GM19468 (cell line): ENCODE measurements around the gene PRRX2.
"Not testable (repeated sequence)": the region's sequence is repeated elsewhere in the genome, so short reads cannot be mapped to it uniquely, and the experiment has no call there.

ENCODE experiments used
- ATAC-seq: cut with Tn5 transposase; IDR thresholded peaks from one replicate; pipeline ENCODE4 v1.9.1; 2021; ENCODE audit warnings: mild to moderate bottlenecking, moderate library complexity, moderate number of reproducible peaks; ENCODE audit not compliant: unreplicated experiment; ENCODE audit errors: extremely low read depth

Gene PRRX2

GRCh38 chr9:129649726-129650679 lies 15.4 kb upstream of the PRRX2 start:
- no peak for ATAC-seq

- no peak for ATAC-seq
Observed at GRCh38 chr9:129650680-129651235, 14.7 kb upstream of the PRRX2 start.

DNA sequence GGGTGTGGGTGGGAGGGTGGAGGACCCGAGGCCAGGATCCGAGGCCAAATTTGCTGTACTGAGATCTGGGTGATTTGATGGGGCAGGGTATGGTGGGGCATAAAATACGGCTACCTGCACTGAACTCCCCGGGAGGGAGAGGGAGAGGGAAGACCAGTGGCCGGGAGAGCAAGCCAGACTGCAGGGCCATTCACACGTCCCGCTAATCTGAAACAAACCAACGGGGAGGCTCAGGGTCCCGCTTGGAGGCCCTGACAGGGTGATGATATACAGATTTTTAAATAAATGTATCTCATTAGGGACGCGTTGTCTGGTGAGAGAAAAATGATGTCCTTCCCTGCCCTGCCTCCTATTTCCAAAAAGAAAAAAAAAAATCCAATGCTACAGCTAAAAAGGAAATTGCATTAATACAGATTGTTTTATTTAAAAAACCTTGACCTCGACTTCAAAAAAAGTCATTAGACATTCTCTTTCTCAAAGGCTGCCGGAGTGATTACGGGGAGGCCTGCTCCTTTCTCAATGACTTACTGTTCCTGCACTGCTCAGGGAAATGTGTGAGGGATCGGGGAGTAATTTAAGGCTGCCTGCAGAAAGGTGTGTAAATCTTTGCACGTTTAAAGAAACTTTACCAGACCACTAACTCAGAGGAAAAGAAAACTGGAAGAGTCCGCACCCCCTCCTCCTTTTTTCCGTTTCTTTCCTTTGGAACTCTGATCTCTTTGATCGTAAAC lies 11.5 kb upstream of the PRRX2 start:
- ATAC-seq, result no peak

- ATAC-seq, result no peak
Observed at GRCh38 chr9:129654554-129655040, 10.8 kb upstream of the PRRX2 start.

GRCh38 chr9:129655154-129655553 lies 10.3 kb upstream of the PRRX2 start:
- no peak for ATAC-seq

DNA sequence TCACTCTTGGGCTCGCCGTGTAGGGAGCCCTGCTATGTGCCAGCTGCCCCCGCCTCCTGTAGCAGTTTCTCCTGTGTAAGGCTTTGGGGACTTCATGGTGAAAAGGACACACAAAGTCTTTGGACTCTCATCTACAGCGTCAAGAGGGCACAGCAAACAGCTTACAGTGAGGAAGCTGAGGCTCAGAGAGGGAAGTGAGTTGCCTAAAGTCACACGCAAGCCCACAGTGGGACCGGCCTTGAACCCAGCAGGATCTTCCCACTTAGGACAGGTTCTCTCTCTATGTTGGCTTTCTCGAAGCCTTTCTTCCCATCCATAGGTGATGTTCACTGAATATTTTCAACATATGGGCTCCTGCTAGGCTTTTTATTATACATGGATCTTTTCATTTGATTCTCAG lies 9.8 kb upstream of the PRRX2 start:
- ATAC-seq, result no peak

- ATAC-seq, result no peak
Observed at GRCh38 chr9:129656795-129657390, 8.6 kb upstream of the PRRX2 start.

DNA sequence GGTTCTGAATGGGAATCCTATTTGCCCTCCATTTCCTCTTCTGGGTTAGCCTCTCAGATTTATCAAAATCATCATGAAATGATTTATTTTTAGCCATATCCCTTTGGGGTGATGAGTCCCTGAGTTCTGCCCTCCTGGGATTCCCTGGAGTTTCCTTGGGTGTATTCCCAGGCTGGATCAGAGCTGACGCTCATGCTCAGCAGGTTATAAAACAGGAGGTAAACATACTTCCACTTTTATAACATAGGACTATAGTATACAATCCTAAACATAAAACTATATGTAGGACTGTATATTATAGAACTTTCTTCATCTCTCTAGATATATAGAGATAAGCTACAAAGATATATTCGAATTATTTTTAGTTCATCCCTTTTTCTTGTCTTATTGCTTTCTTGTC lies 4.4 kb upstream of the PRRX2 start:
- no peak for ATAC-seq

DNA sequence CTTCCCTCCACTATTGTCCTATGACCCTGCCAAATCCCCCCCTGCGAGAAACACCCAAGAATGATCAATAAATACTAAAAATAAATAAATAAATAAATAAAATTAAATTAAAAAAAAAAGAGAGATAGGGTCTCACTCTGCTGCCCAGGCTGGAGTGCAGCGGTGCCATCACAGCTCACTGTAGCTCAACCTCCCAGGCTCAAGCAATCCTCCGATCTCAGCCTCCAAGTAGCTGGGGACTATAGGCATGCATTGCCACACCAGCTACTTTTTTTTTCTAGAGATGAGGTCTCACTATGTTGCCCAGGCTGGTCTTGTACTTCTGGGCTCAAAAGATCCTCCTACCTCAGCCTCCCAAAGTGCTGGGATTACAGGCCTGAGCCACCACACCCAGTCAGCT lies 3.2 kb upstream of the PRRX2 start:
- not testable (repeated sequence) for ATAC-seq

- ATAC-seq, result no peak
Observed at GRCh38 chr9:129664746-129665388, 580 bp upstream of the PRRX2 start.

DNA sequence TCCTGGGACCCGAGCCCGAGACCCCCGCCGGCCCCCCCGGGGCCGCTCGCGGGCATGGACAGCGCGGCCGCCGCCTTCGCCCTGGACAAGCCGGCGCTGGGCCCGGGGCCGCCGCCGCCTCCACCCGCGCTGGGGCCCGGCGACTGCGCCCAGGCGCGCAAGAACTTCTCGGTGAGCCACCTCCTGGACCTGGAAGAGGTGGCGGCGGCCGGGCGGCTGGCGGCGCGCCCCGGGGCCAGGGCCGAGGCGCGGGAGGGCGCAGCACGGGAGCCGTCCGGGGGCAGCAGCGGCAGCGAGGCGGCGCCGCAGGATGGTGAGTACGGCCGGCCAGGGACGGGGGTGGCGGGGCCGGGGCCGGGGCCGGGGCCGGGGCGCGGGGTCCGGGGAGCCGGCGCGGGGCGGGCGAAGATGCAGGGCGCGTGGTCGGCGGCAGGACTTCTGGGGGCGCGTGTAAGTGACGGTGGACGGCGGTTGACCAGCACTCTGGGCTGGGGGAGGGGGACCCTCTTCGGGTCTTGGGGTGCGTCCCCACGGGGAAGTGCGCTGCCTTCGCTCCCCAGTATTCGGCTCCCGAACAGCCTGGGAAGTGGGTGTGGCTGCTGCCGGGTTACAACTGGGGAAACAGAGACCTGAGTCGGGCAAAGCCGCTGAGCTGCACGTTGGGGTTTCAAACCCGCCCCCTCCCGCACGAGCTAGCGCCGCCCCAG lies 520 bp downstream of the PRRX2 start:
- no peak for ATAC-seq

- no peak for ATAC-seq
Observed at GRCh38 chr9:129666575-129666974, 1.1 kb downstream of the PRRX2 start.

DNA sequence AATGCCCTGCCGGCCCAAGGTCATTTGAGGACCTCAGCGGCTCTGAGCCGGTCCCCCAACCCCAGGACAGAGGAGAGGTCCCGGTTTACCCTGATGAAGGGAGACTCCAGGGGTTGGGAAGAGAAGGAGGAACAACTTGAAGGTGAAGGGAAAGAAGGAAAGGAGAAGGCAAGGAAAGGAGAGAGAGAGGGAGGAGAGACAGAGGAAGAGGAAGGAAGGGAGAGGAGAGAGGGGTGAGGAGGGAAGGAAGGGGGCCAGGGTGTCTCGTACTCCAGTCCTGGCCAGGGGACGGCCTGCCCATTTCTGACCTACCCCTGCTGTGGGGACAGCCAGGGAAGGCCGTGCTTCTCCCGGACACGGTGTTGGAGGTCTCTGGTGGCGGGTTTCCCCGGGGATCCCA lies 1.9 kb downstream of the PRRX2 start:
- no peak for ATAC-seq

DNA sequence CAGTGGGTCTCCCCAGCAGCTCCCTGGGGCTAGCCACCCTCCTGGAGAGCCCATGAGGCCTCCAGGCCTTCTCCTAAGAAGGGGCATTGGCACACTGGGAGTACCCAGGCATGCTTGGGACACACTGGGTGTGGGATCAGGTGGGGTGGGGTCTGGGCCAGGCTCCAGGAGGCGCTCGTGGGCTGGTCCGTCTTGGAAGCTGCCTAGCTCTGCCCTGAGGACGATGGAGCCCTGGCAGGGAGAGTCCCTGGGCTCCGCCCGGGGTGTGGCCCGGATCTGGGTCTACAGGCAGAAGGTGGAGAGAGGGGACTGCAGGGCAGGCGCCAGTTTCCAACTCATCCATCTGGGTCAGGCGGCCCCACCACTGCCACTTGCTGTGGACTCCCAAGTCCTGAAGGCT lies 2.4 kb downstream of the PRRX2 start:
- ATAC-seq, result no peak

DNA sequence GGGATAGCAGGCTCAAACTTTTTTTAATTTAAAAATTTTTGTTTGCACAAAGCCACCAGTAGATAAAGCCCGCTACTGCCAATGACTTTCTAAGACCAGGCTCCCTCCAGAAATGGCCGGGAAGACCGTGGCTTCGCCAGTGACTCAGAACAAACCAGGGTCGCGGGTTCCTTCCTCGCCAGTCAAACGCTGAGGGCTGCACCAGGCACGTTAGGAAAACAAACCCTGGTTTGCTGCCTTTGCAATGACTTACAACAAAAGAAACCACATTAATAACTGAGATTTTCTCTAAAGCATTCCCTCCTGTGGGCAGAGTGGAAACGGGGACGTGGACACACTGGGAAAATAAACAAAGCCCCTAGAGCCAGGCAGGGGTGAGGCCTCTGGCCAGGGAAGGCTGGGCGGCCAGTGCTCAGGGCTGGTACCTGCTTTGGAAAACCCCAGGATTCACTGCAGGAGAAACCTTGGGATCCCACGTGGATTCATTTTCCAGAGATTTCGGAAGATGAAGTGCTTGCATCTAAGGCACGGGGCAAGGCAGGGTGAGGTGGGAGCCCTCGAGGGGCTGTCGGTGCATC lies 3.8 kb downstream of the PRRX2 start:
- no peak for ATAC-seq

GRCh38 chr9:129669946-129670345 lies 4.5 kb downstream of the PRRX2 start:
- ATAC-seq, result no peak

GRCh38 chr9:129671065-129671464 lies 5.6 kb downstream of the PRRX2 start:
- ATAC-seq, result no peak

DNA sequence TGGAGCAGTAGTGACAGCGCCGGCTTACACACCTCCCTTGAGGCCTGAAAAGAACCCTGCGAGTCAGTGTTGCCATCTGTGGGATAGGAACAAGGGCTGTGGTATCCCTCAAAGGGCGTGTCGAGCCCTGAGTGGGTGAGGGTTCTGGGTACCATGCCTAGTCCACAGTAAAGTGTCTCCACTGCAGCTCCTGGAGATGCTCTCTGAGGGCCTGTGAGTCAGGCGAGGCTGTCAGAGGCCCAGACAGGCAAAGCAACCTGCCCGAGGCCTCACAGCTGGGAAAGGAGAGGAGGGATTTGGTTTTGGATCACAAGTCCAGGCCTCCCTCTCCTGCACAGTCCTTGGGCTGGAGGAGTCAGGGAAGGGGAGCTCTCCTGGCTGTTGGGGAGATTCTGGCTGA lies 6.1 kb downstream of the PRRX2 start:
- no peak for ATAC-seq

- no peak for ATAC-seq
Observed at GRCh38 chr9:129672702-129673101, 7.3 kb downstream of the PRRX2 start.
